Measurements from ENCODE around the gene DENND4B.

- TF ChIP-seq EZH2 (IDR thresholded peaks at IDR 0.05; ENCODE audit: insufficient read depth, poor library complexity, severe bottlenecking) (no peak), EZH2phosphoT487 (IDR thresholded peaks at IDR 0.05; ENCODE audit: insufficient read depth, low read depth) (no peak)
Observed at GRCh38 chr1:153951183-153951582, 4.7 kb upstream of the DENND4B start.
